ENCODE results near the gene TCEAL1.

DNA sequence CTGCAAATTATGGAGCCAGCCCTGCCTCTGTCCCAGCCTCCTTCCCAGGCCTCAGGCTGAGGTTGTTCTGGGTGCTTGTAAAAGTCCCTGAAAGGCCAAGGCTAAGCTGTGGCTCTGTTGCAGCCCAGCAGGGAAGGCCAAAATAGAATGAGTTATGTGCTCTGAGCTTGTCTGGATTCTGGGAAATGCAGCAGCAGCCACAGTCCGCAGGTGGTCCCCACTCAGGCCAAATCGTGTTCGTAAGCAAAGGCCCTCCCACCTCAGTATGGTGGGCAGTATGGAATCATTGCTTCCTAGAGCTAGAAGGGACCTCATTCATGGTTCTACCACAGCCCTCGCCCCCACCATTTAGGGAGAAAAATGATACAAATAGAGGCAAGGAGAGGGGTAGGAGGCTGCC lies 4.7 kb upstream of the TCEAL1 start:
- TF ChIP-seq, protein P1, sequence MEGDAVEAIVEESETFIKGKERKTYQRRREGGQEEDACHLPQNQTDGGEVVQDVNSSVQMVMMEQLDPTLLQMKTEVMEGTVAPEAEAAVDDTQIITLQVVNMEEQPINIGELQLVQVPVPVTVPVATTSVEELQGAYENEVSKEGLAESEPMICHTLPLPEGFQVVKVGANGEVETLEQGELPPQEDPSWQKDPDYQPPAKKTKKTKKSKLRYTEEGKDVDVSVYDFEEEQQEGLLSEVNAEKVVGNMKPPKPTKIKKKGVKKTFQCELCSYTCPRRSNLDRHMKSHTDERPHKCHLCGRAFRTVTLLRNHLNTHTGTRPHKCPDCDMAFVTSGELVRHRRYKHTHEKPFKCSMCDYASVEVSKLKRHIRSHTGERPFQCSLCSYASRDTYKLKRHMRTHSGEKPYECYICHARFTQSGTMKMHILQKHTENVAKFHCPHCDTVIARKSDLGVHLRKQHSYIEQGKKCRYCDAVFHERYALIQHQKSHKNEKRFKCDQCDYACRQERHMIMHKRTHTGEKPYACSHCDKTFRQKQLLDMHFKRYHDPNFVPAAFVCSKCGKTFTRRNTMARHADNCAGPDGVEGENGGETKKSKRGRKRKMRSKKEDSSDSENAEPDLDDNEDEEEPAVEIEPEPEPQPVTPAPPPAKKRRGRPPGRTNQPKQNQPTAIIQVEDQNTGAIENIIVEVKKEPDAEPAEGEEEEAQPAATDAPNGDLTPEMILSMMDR (IDR thresholded peaks at IDR 0.05; ENCODE audit: low read depth, low read length, poor library complexity, severe bottlenecking), result no peak
- TF ChIP-seq EZH2phosphoT487 (IDR thresholded peaks at IDR 0.05; ENCODE audit: borderline replicate concordance, low read length), result no peak
